ENCODE measurements around the gene TMEM178B. TPM values are rescaled to one million over a fixed set of nuclear protein-coding genes. Genes with fewer than 3 reads are reported as not detected.

The TMEM178B gene
- total and polyA plus RNA-seq, 2 donors (not counting 1 experiment from before 2014, with no cell fraction given) = 0.28 to 0.96 TPM

DNA sequence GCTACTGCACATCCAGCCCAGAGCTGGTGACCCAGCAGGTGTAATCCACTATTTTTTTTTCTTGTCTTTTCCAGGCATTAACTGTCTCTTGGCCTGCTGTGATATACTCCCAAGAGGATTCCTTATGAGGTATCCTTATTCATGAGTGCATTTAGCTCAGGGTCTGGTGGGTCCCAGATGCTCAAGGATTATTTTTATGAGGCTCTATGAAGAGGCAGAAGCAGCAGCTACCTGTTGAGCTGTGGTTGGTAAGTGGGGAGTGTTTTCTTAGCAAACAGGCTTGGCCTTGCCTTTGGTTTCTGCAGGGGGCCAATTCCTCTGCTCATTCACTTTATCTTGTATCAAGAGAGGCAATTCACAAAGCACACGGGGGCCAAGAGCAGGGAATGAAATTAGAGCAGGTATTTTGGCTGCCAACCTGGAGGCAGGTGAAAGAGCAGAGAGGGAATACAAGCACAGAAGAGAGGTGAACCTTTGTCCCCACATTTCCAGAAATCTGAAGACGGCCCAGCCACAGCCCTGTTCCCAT lies 221.6 kb downstream of the TMEM178B start:
- Histone ChIP-seq H3K9ac (ENCODE audit: low read length) (no peak overlapping the region), H3K4me1 (ENCODE audit: control insufficient read depth in 2 of 2, insufficient read depth in 2 of 2, low read length in 2 of 2) (peaks cover 0 to 6% of the 10 kb centered on the region in 2 donors), H3K27me3 (replicated peaks in 1 of 4; ENCODE audit: control extremely low read depth in 1 of 4, control insufficient read depth in 3 of 4, insufficient read depth in 4 of 4, low read length in 3 of 4) (no peaks in the 10 kb centered on the region), H3K4me2 (replicated peaks; ENCODE audit: low read depth, low read length, poor library complexity, severe bottlenecking) (no peak overlapping the region), H3K27ac (ENCODE audit: low read length in 2 of 2) (no peak overlapping the region), H3K9me3 (ENCODE audit: control extremely low read depth in 1 of 3, control insufficient read depth in 2 of 3, insufficient read depth in 1 of 3, low read length in 2 of 3) (peaks cover 0 to 6% (median 0%) of the 10 kb centered on the region in 3 donors), H3K36me3 (replicated peaks in 1 of 2; ENCODE audit: control extremely low read depth in 1 of 2, control insufficient read depth in 1 of 2, extremely low read depth in 1 of 2, insufficient read depth in 2 of 2, low read length in 1 of 2) (no peaks in the 10 kb centered on the region), H2AFZ (ENCODE audit: insufficient read depth, low read depth, low read length, poor library complexity, severe bottlenecking) (no peak overlapping the region), H3K79me2 (ENCODE audit: control insufficient read depth, insufficient read depth, low read length) (no peaks in the 10 kb centered on the region), H4K20me1 (ENCODE audit: control insufficient read depth, insufficient read depth, low read length, poor library complexity, severe bottlenecking) (no peaks in the 10 kb centered on the region), H3K4me3 (ENCODE audit: control extremely low read depth in 1 of 5, extremely low read depth in 1 of 5, insufficient read depth in 1 of 5, low read depth in 2 of 5, low read length in 4 of 5) (no peak overlapping the region)
- Mint-ChIP-seq H3K27me3 (no peaks in the 10 kb centered on the region), H3K4me3 (no peak overlapping the region), H3K27ac (no peak overlapping the region), H3K4me1 (peaks cover 6% of the 10 kb centered on the region), H3K9me3 (ENCODE audit: insufficient read depth) (no peaks in the 10 kb centered on the region)
- CTCF ChIA-PET = no interaction called here
- intact Hi-C loops (cut with micrococcal nuclease) = no loop called here
- ATAC-seq (ENCODE audit: low read depth) = no peak
- POLR2A ChIA-PET = no interaction called here
- 100% methylated on average over 1 of the region's 2 CpGs for WGBS (ENCODE audit: insufficient coverage)
- TF ChIP-seq, protein P1, sequence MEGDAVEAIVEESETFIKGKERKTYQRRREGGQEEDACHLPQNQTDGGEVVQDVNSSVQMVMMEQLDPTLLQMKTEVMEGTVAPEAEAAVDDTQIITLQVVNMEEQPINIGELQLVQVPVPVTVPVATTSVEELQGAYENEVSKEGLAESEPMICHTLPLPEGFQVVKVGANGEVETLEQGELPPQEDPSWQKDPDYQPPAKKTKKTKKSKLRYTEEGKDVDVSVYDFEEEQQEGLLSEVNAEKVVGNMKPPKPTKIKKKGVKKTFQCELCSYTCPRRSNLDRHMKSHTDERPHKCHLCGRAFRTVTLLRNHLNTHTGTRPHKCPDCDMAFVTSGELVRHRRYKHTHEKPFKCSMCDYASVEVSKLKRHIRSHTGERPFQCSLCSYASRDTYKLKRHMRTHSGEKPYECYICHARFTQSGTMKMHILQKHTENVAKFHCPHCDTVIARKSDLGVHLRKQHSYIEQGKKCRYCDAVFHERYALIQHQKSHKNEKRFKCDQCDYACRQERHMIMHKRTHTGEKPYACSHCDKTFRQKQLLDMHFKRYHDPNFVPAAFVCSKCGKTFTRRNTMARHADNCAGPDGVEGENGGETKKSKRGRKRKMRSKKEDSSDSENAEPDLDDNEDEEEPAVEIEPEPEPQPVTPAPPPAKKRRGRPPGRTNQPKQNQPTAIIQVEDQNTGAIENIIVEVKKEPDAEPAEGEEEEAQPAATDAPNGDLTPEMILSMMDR (IDR thresholded peaks at IDR 0.05) = no peak
- TF ChIP-seq EZH2 (IDR thresholded peaks at IDR 0.05; ENCODE audit: borderline replicate concordance, insufficient read depth, low read depth, low read length, poor library complexity, severe bottlenecking) = no peak
- DNase-seq = no peak

DNA sequence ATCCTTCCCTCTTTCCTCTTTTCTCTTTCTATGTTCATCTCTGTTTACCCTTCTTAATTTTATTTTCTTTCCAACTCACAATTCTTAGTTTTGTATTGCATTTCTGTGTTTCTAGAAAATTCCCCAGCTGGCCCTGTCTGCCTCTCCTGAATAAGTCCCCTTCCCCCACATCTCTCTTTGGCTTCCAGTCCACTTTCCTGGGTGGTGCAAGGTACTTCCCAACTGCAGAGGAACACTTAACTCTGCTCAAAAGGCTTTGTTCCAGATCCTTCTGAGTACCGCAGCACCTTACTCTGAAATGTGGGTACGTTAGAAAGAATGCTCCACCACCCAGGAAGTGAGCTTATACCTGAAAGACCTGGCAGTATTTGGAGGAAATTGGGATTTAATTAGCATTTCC lies 227.0 kb downstream of the TMEM178B start:
- Histone ChIP-seq H4K20me1 (ENCODE audit: control insufficient read depth, insufficient read depth, low read length, poor library complexity, severe bottlenecking) (no peaks in the 10 kb centered on the region), H3K9ac (ENCODE audit: low read length) (no peak overlapping the region), H3K4me2 (replicated peaks; ENCODE audit: low read depth, low read length, poor library complexity, severe bottlenecking) (no peak overlapping the region), H3K27me3 (replicated peaks in 1 of 4; ENCODE audit: control extremely low read depth in 1 of 4, control insufficient read depth in 3 of 4, insufficient read depth in 4 of 4, low read length in 3 of 4) (no peaks in the 10 kb centered on the region), H2AFZ (ENCODE audit: insufficient read depth, low read depth, low read length, poor library complexity, severe bottlenecking) (no peak overlapping the region), H3K4me3 (ENCODE audit: control extremely low read depth in 1 of 5, extremely low read depth in 1 of 5, insufficient read depth in 1 of 5, low read depth in 2 of 5, low read length in 4 of 5) (no peak overlapping the region), H3K36me3 (replicated peaks in 1 of 2; ENCODE audit: control extremely low read depth in 1 of 2, control insufficient read depth in 1 of 2, extremely low read depth in 1 of 2, insufficient read depth in 2 of 2, low read length in 1 of 2) (no peaks in the 10 kb centered on the region), H3K27ac (ENCODE audit: low read length in 2 of 2) (no peak overlapping the region), H3K79me2 (ENCODE audit: control insufficient read depth, insufficient read depth, low read length) (no peaks in the 10 kb centered on the region), H3K4me1 (ENCODE audit: control insufficient read depth in 2 of 2, insufficient read depth in 2 of 2, low read length in 2 of 2) (no peaks in the 10 kb centered on the region), H3K9me3 (ENCODE audit: control extremely low read depth in 1 of 3, control insufficient read depth in 2 of 3, insufficient read depth in 1 of 3, low read length in 2 of 3) (no peaks in the 10 kb centered on the region)
- ATAC-seq (ENCODE audit: low read depth) (no peak), DNase-seq (no peak)
- ChIA-PET CTCF (no interaction called here), POLR2A (no interaction called here)
- H3K27ac Mint-ChIP-seq = no peak overlapping the region
- no peaks in the 10 kb centered on the region for H3K27me3 Mint-ChIP-seq
- no peak for TF ChIP-seq EZH2 (IDR thresholded peaks at IDR 0.05; ENCODE audit: borderline replicate concordance, insufficient read depth, low read depth, low read length, poor library complexity, severe bottlenecking)
- TF ChIP-seq, protein P1 (IDR thresholded peaks at IDR 0.05) = no peak
- no peak overlapping the region for H3K4me3 Mint-ChIP-seq
- intact Hi-C loops (cut with micrococcal nuclease) = no loop called here
- no peaks in the 10 kb centered on the region for H3K9me3 Mint-ChIP-seq (ENCODE audit: insufficient read depth)
- no CpG with 5 or more reads among the region's 2 CpGs for WGBS (ENCODE audit: insufficient coverage)
- H3K4me1 Mint-ChIP-seq = no peaks in the 10 kb centered on the region

All from B cell (primary cell).